22Rv1 (cell line): ENCODE measurements around the gene CRABP1.

Source experiments
- CTCF ChIP-seq: fragments of 450-650 bp; IDR thresholded peaks from 2 replicates; pipeline ENCODE4 v1.5.1; 2017; ENCODE audit warnings: mild to moderate bottlenecking
- ZFX ChIP-seq: fragments of 450-650 bp; IDR thresholded peaks from 2 replicates; pipeline ENCODE4 v1.6.1; 2017; ENCODE audit warnings: antibody characterized with exemption, borderline replicate concordance

- TF ChIP-seq CTCF (no peak), ZFX (no peak)
Measured at GRCh38 chr15:78393137-78393536, 53.0 kb downstream of the CRABP1 start.
